NK-92 (cell line): Measurements from ENCODE around the gene CEP290.

Experiments
- DNase-seq: peaks from one replicate; lab custom pipeline; 2025; ENCODE audit not compliant: unreplicated experiment; lab: John Stamatoyannopoulos, UW

Gene CEP290

GRCh38 chr12:88141774-88142609, at the start of gene CEP290, which contains the start of gene TMTC3:
CEP290 (minus strand) TSS chr12:88142088; CDS start chr12:88141307, 781 bp downstream.
TMTC3 (plus strand) TSS chr12:88142307; CDS start chr12:88148316, 6,009 bp downstream.
- DNase-seq: peak; percentile 76

DNA sequence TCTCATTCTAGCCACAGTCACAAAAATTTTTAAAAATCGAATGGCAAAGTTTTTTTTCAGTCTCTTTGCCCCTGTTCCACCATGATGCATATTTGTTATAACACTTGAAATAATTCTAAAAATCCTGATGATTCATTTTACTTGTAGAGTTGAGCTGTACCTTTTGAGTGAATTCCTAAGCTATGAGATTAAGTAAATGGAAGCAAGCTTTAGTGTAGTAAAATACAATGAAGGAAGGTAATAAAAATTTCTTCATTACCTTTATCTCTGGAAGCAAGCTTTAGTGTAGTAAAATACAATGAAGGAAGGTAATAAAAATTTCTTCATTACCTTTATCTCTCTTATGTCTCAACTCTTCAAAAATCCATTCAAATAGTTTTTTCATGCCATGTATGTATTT, 46.3 kb upstream of the CEP290 start:
- DNase-seq: no peak

DNA sequence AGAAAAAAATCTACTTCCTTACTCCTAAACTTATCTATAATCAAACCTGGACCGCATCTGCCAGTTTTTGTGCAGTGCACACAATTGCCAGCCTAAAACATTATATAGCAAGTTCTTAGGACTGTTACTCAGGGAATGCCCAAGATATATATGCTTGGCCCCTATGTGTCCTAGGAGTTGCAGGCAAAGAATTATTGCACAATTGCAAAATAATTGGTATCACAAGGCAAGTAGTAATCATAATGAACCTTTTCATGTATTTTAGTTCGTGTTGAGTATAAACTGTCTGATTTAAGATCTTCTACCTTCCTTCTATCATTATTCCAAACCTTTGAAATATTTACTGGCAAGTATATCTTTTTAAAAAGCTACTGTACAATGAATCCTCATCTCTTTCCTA, 45.7 kb upstream of the CEP290 start:
- DNase-seq: no peak

DNA sequence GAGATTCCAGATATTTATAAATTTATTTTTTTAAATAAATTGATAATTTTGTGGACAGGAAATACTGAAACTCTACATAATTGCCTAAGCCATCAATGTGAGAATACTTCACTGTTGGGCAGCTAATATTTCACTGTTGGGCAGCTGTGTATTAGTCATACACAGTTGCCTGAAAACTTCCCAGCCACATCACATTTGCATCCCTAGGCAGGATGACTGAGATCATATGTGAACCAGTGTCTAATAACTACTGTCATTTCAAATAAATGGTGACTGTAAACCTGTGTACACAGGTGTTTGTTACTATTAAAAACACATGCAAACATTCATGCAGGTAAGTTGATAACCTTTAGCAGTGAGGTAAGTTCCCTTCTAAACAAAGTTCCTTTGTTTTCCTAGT, 44.1 kb upstream of the CEP290 start:
- no peak for DNase-seq

DNA sequence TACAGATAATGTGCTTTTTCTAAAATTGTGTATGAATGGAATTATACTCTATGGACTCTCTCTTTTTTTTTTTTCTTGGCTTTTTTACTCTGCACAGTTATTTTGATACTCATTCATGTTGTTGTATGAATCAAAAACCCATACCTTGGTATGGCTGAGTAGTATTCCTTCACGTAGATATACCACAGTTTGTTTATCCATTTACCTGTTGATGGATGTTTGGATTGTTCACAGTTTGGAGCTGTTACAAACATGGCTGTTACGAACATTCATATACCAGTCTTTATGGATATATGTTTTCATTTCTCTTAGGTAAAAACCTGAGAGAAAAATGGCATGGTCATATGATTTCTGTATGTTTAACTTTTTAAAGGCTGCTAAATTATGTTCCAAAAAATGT, 43.4 kb upstream of the CEP290 start:
- no peak for DNase-seq

DNA sequence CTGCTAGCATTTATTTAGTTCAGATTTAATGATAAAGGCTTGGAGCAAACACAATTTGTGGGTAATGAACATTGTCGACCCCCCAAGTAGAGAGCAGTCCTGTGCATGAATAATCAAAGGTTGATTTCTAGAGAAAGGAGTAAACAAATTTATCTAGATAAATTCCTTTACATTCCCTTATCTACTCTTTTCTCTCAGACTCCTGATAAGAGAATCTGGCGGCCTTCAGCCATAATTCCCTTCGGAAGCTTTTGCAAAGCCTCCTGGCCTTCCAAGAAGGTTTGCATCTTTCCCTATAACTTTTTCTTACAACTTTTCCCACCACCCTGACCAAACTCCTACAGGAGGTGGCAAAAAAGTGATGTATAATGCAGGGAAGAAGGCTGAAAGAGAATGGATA, 42.3 kb upstream of the CEP290 start:
- DNase-seq: no peak

GRCh38 chr12:88182416-88182815, 40.5 kb upstream of the CEP290 start:
- no peak for DNase-seq

- no peak for DNase-seq
These were observed 40.0 kb upstream of the CEP290 start for GRCh38 chr12:88181881-88182280.

GRCh38 chr12:88179436-88180014, 37.6 kb upstream of the CEP290 start:
- no peak for DNase-seq

- DNase-seq: no peak
These were observed 33.7 kb upstream of the CEP290 start for GRCh38 chr12:88175544-88175943.

- no peak for DNase-seq
These were observed 31.0 kb upstream of the CEP290 start for GRCh38 chr12:88172844-88173407.

GRCh38 chr12:88167384-88167783, 25.5 kb upstream of the CEP290 start:
- DNase-seq: no peak

- DNase-seq: no peak
These were observed 24.3 kb upstream of the CEP290 start for GRCh38 chr12:88166179-88166578.

DNA sequence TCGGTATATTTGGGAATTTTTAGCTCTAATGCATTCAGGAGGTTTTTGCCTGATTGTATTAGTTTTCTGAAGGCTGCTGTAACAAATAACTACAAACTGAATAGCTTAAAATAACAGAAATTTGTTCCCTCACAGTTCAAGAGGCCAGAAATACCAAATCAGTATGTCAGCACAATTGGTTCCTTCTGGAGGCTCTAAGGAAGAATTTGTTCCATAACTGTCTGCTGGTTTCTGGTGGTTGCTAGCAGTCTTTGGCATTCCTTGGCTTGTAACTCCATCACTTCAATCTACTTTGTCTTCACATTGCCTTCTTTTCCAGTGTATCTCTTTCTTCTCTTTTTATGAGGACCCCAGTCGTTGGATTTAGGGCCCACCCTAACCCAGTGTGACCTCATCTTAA, 21.5 kb upstream of the CEP290 start:
- no peak for DNase-seq

- no peak for DNase-seq
These were observed 14.3 kb upstream of the CEP290 start for GRCh38 chr12:88156075-88156654.

DNA sequence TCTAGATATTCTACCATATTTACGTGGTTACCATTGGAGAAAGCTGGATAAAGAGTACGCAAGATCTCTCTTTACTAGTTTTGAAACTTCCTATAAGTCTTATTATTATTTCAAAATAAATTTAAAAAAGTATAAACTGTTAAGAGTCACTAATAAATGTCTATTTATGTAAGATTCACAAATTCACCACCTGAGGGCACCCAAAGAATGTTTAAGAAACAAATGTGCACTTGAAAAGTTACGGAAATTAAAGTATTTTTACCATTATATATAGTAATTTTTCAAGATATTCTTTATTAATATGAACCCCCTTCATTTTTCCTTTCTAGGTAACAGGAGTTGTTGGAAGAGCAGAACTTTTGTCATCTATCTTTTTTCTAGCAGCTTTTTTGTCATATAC, 12.1 kb upstream of the CEP290 start:
- DNase-seq: no peak

DNA sequence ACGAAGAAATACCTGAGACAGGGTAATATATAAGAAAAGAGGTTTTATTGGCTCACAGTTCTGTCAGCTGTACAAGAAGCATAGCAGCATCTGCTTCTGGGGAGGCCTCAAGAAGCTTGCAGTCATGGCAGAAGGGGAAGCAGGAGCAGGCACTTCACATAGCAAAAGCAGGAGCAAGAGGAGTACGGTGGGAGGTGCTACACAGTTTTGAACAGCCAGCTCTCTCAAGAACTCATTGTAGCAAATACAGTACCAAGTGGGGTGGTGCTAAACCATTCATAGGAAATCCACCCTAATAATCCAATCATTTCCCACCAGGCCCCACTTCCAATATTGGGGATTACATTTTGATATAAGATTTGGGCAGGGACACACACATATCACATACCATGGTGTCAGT, 8.2 kb upstream of the CEP290 start:
- DNase-seq: no peak

GRCh38 chr12:88145567-88146505, 3.9 kb upstream of the CEP290 start:
- no peak for DNase-seq

GRCh38 chr12:88144546-88145468, 2.9 kb upstream of the CEP290 start:
- DNase-seq: no peak

GRCh38 chr12:88144037-88144436, 2.1 kb upstream of the CEP290 start:
- DNase-seq: no peak
